Esophagus muscularis mucosa (tissue), 4 donors: ENCODE measurements around the gene ADA.

Experiments used
- CTCF ChIP-seq, 3 experiments: fragments of 200-600 bp in 2 of 3; fragments of 450-650 bp in 1 of 3; sonication (generic) in 2 of 3; IDR thresholded peaks; one replicate each; pipeline ENCODE4 v1.5.1; 2017 to 2019; ENCODE audit warnings: antibody characterized with exemption in 3 of 3, mild to moderate bottlenecking in 2 of 3, moderate library complexity in 1 of 3
- EP300 ChIP-seq: sonication (generic); formaldehyde crosslinking; IDR thresholded peaks from one replicate; pipeline ENCODE4 v1.6.1; 2017; ENCODE audit warnings: antibody characterized with exemption
- POLR2A ChIP-seq: fragments of 450-650 bp; IDR thresholded peaks from one replicate; pipeline ENCODE4 v1.6.1; 2017; ENCODE audit warnings: antibody characterized with exemption, moderate library complexity, mild to moderate bottlenecking, low read depth

- TF ChIP-seq POLR2A (no peak), CTCF (IDR thresholded peaks at IDR 0.05) (no peak), EP300 (no peak)
These were observed 56.8 kb downstream of the ADA start for GRCh38 chr20:44594730-44595129.
